ENCODE measurements around the gene SRP68.
"Not testable (repeated sequence)": the region's sequence is repeated elsewhere in the genome, so short reads cannot be mapped to it uniquely, and the experiment has no call there.

The SRP68 gene

GRCh38 chr17:76046064-76046463 lies 26.3 kb downstream of the SRP68 start:
- Histone ChIP-seq H3K27me3 (replicated peaks in 2 of 5; ENCODE audit: control insufficient read depth in 4 of 5, insufficient read depth in 5 of 5, low read length in 4 of 5) (no peaks in the 10 kb centered on the region), H3K4me3 (ENCODE audit: control insufficient read depth in 1 of 7, extremely low read depth in 1 of 7, insufficient read depth in 4 of 7, low read depth in 2 of 7, low read length in 6 of 7) (no peak overlapping the region), H3K4me1 (ENCODE audit: control extremely low read depth in 1 of 4, control insufficient read depth in 4 of 4, insufficient read depth in 4 of 4, low read length in 3 of 4) (no peaks in the 10 kb centered on the region), H3K36me3 (ENCODE audit: control insufficient read depth in 4 of 4, insufficient read depth in 4 of 4, low read length in 3 of 4) (peaks cover 41 to 90% (median 77%) of the 10 kb centered on the region in 4 experiments), H3K27ac (ENCODE audit: insufficient read depth in 1 of 2, low read depth in 1 of 2, low read length in 2 of 2, poor library complexity in 1 of 2, severe bottlenecking in 2 of 2) (no peak overlapping the region), H3K9me3 (ENCODE audit: control extremely low read depth in 1 of 5, control insufficient read depth in 4 of 5, insufficient read depth in 2 of 5, low read depth in 1 of 5, low read length in 4 of 5) (no peaks in the 10 kb centered on the region)
- no peak for DNase-seq
- POLR2A ChIA-PET: no interaction called here
- WGBS (ENCODE audit: insufficient coverage): 99% methylated on average over 8 of the region's 8 CpGs
- CTCF ChIA-PET: interaction anchor here (0.8 to 2.5 kb wide), 5 partner anchors 13 to 32 kb away, joined by 3 to 8 read pairs (median 5); no protein-coding TSS in a partner anchor

GRCh38 chr17:76044475-76045007 lies 27.8 kb downstream of the SRP68 start:
- 98% methylated on average over 11 of the region's 11 CpGs for WGBS (ENCODE audit: insufficient coverage)
- POLR2A ChIA-PET; DNase-seq; CTCF ChIA-PET; H3K4me3 ChIP-seq (ENCODE audit: control insufficient read depth in 1 of 7, extremely low read depth in 1 of 7, insufficient read depth in 4 of 7, low read depth in 2 of 7, low read length in 6 of 7); H3K4me1 ChIP-seq (ENCODE audit: control extremely low read depth in 1 of 4, control insufficient read depth in 4 of 4, insufficient read depth in 4 of 4, low read length in 3 of 4); H3K27me3 ChIP-seq (replicated peaks in 2 of 5; ENCODE audit: control insufficient read depth in 4 of 5, insufficient read depth in 5 of 5, low read length in 4 of 5); H3K9me3 ChIP-seq (ENCODE audit: control extremely low read depth in 1 of 5, control insufficient read depth in 4 of 5, insufficient read depth in 2 of 5, low read depth in 1 of 5, low read length in 4 of 5); H3K27ac ChIP-seq (ENCODE audit: insufficient read depth in 1 of 2, low read depth in 1 of 2, low read length in 2 of 2, poor library complexity in 1 of 2, severe bottlenecking in 2 of 2): not testable (repeated sequence)
- H3K36me3 ChIP-seq (ENCODE audit: control insufficient read depth in 4 of 4, insufficient read depth in 4 of 4, low read length in 3 of 4): peaks cover 36 to 91% (median 79%) of the 10 kb centered on the region in 4 experiments

- H3K36me3 ChIP-seq (ENCODE audit: control insufficient read depth in 4 of 4, insufficient read depth in 4 of 4, low read length in 3 of 4): peaks cover 30 to 91% (median 76%) of the 10 kb centered on the region in 4 experiments
- H3K27me3 ChIP-seq (replicated peaks in 2 of 5; ENCODE audit: control insufficient read depth in 4 of 5, insufficient read depth in 5 of 5, low read length in 4 of 5); H3K4me1 ChIP-seq (ENCODE audit: control extremely low read depth in 1 of 4, control insufficient read depth in 4 of 4, insufficient read depth in 4 of 4, low read length in 3 of 4); POLR2A ChIA-PET; H3K9me3 ChIP-seq (ENCODE audit: control extremely low read depth in 1 of 5, control insufficient read depth in 4 of 5, insufficient read depth in 2 of 5, low read depth in 1 of 5, low read length in 4 of 5); H3K27ac ChIP-seq (ENCODE audit: insufficient read depth in 1 of 2, low read depth in 1 of 2, low read length in 2 of 2, poor library complexity in 1 of 2, severe bottlenecking in 2 of 2); DNase-seq; H3K4me3 ChIP-seq (ENCODE audit: control insufficient read depth in 1 of 7, extremely low read depth in 1 of 7, insufficient read depth in 4 of 7, low read depth in 2 of 7, low read length in 6 of 7): not testable (repeated sequence)
- CTCF ChIA-PET: interaction anchor here (1.0 to 1.5 kb wide), 3 partner anchors 12 to 34 kb away, joined by 3 to 4 read pairs (median 3); no protein-coding TSS in a partner anchor
- 100% methylated on average over 2 of the region's 3 CpGs for WGBS (ENCODE audit: insufficient coverage)
Measured at GRCh38 chr17:76042868-76043267, 29.4 kb downstream of the SRP68 start.

GRCh38 chr17:76040376-76040775 lies 31.9 kb downstream of the SRP68 start:
- Histone ChIP-seq H3K4me3 (ENCODE audit: control insufficient read depth in 1 of 7, extremely low read depth in 1 of 7, insufficient read depth in 4 of 7, low read depth in 2 of 7, low read length in 6 of 7) (no peak overlapping the region), H3K27ac (ENCODE audit: insufficient read depth in 1 of 2, low read depth in 1 of 2, low read length in 2 of 2, poor library complexity in 1 of 2, severe bottlenecking in 2 of 2) (no peak overlapping the region), H3K9me3 (ENCODE audit: control extremely low read depth in 1 of 5, control insufficient read depth in 4 of 5, insufficient read depth in 2 of 5, low read depth in 1 of 5, low read length in 4 of 5) (no peaks in the 10 kb centered on the region), H3K27me3 (replicated peaks in 2 of 5; ENCODE audit: control insufficient read depth in 4 of 5, insufficient read depth in 5 of 5, low read length in 4 of 5) (no peaks in the 10 kb centered on the region), H3K36me3 (ENCODE audit: control insufficient read depth in 4 of 4, insufficient read depth in 4 of 4, low read length in 3 of 4) (peaks cover 28 to 75% (median 59%) of the 10 kb centered on the region in 4 experiments), H3K4me1 (ENCODE audit: control extremely low read depth in 1 of 4, control insufficient read depth in 4 of 4, insufficient read depth in 4 of 4, low read length in 3 of 4) (peaks cover 0 to 3% (median 1%) of the 10 kb centered on the region in 4 experiments)
- CTCF ChIA-PET: interaction anchor here (1.3 kb wide), 1 partner anchor 20 kb away, joined by 3 read pairs; no protein-coding TSS in a partner anchor
- DNase-seq: no peak
- POLR2A ChIA-PET: interaction anchor here (1.3 kb wide), 1 partner anchor 11 kb away, joined by 4 read pairs; no protein-coding TSS in a partner anchor
- 100% methylated on average over 2 of the region's 6 CpGs for WGBS (ENCODE audit: insufficient coverage)

- POLR2A ChIA-PET: interaction anchor here (1.3 kb wide), 1 partner anchor 10 kb away, joined by 4 read pairs; no protein-coding TSS in a partner anchor
- H3K36me3 ChIP-seq (ENCODE audit: control insufficient read depth in 4 of 4, insufficient read depth in 4 of 4, low read length in 3 of 4): peaks cover 19 to 63% (median 50%) of the 10 kb centered on the region in 4 experiments
- no peaks in the 10 kb centered on the region for H3K9me3 ChIP-seq (ENCODE audit: control extremely low read depth in 1 of 5, control insufficient read depth in 4 of 5, insufficient read depth in 2 of 5, low read depth in 1 of 5, low read length in 4 of 5)
- H3K27ac ChIP-seq (ENCODE audit: insufficient read depth in 1 of 2, low read depth in 1 of 2, low read length in 2 of 2, poor library complexity in 1 of 2, severe bottlenecking in 2 of 2): no peak overlapping the region
- whole genome bisulfite sequencing (ENCODE audit: insufficient coverage): 97% methylated on average over 6 of the region's 6 CpGs
- no peaks in the 10 kb centered on the region for H3K27me3 ChIP-seq (replicated peaks in 2 of 5; ENCODE audit: control insufficient read depth in 4 of 5, insufficient read depth in 5 of 5, low read length in 4 of 5)
- no peak for DNase-seq
- H3K4me1 ChIP-seq (ENCODE audit: control extremely low read depth in 1 of 4, control insufficient read depth in 4 of 4, insufficient read depth in 4 of 4, low read length in 3 of 4): peaks cover 0 to 3% (median 1%) of the 10 kb centered on the region in 4 experiments
- no peak overlapping the region for H3K4me3 ChIP-seq (ENCODE audit: control insufficient read depth in 1 of 7, extremely low read depth in 1 of 7, insufficient read depth in 4 of 7, low read depth in 2 of 7, low read length in 6 of 7)
- CTCF ChIA-PET: interaction anchor here (1.1 to 1.5 kb wide), 2 partner anchors 14 to 25 kb away, joined by 3 to 4 read pairs; no protein-coding TSS in a partner anchor
Measured at GRCh38 chr17:76039121-76039520, 33.2 kb downstream of the SRP68 start.

- CTCF ChIA-PET: no interaction called here
- H3K9me3 ChIP-seq (ENCODE audit: control extremely low read depth in 1 of 5, control insufficient read depth in 4 of 5, insufficient read depth in 2 of 5, low read depth in 1 of 5, low read length in 4 of 5): peaks cover 0 to 3% (median 0%) of the 10 kb centered on the region in 5 experiments
- peak overlapping the region in 1 of 2 experiments; percentile 16 for H3K27ac ChIP-seq (ENCODE audit: insufficient read depth in 1 of 2, low read depth in 1 of 2, low read length in 2 of 2, poor library complexity in 1 of 2, severe bottlenecking in 2 of 2)
- POLR2A ChIA-PET: no interaction called here
- H3K27me3 ChIP-seq (replicated peaks in 2 of 5; ENCODE audit: control insufficient read depth in 4 of 5, insufficient read depth in 5 of 5, low read length in 4 of 5): no peaks in the 10 kb centered on the region
- H3K4me3 ChIP-seq (ENCODE audit: control insufficient read depth in 1 of 7, extremely low read depth in 1 of 7, insufficient read depth in 4 of 7, low read depth in 2 of 7, low read length in 6 of 7): no peak overlapping the region
- DNase-seq: no peak
- H3K36me3 ChIP-seq (ENCODE audit: control insufficient read depth in 4 of 4, insufficient read depth in 4 of 4, low read length in 3 of 4): peaks cover 14 to 52% (median 39%) of the 10 kb centered on the region in 4 experiments
- WGBS (ENCODE audit: insufficient coverage): 97% methylated on average over 3 of the region's 3 CpGs
- H3K4me1 ChIP-seq (ENCODE audit: control extremely low read depth in 1 of 4, control insufficient read depth in 4 of 4, insufficient read depth in 4 of 4, low read length in 3 of 4): peaks cover 0 to 7% (median 5%) of the 10 kb centered on the region in 4 experiments
Measured at GRCh38 chr17:76038050-76038449, 34.3 kb downstream of the SRP68 start.
